Ectodermal cell (in vitro differentiated cells): Measurements from ENCODE around the gene LYST.

Source experiments
- H3K27ac ChIP-seq: 2 replicates; pipeline ENCODE4 v1.7.0; 2013; ENCODE audit warnings: mild to moderate bottlenecking, low read depth, low read length; ENCODE audit not compliant: insufficient read depth, poor library complexity, severe bottlenecking
- H3K27me3 ChIP-seq: 2 replicates; pipeline ENCODE4 v1.7.0; 2013; ENCODE audit warnings: mild to moderate bottlenecking, low read length; ENCODE audit not compliant: insufficient read depth, control insufficient read depth, poor library complexity, severe bottlenecking
- H3K36me3 ChIP-seq: one replicate; pipeline ENCODE4 v1.7.0; 2013; ENCODE audit warnings: low read length; ENCODE audit not compliant: control insufficient read depth, insufficient read depth
- H3K4me1 ChIP-seq: one replicate; pipeline ENCODE4 v1.7.0; 2013; ENCODE audit warnings: low read length; ENCODE audit not compliant: control insufficient read depth, insufficient read depth
- H3K4me3 ChIP-seq: 2 replicates; pipeline ENCODE4 v1.7.0; 2013; ENCODE audit warnings: low read depth, low read length, control low read depth; ENCODE audit not compliant: insufficient read depth
- H3K9me3 ChIP-seq: 2 replicates; pipeline ENCODE4 v1.7.0; 2013; ENCODE audit warnings: mild to moderate bottlenecking, low read length, moderate library complexity; ENCODE audit not compliant: control insufficient read depth
- WGBS, 2 experiments: methylation state at CpG; one replicate each; pipeline ENCODE4 v1.1.7; 2013; ENCODE audit warnings: missing lambda C conversion rate in 2 of 2; 5-methylcytosine and 5-hydroxymethylcytosine counted together

The LYST gene

DNA sequence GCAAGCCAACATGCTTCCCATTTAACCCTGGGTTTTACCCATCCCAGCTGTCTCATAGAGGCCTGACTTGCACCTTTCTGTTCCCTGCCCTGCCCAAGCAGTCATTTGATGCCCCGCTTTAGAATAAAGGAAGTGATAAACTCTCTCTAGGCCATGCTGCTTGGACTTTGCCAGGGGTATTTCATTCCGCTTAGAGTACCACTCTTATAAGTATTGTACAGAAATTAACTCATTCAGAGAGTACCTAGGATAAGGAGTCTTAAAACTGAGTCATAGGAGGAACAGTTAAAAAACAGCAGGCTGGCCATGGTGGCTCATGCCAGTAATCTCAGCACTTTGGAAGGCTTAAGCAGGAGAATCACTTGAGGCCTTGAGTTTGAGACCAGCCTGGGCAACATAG, 21.0 kb upstream of the LYST start:
- 97 to 100% methylated on average over 1 to 2 of the region's 2 CpGs for WGBS, 2 experiments
- Histone ChIP-seq H3K27ac (no peak overlapping the region), H3K9me3 (no peaks in the 10 kb centered on the region), H3K27me3 (no peaks in the 10 kb centered on the region), H3K4me1 (no peaks in the 10 kb centered on the region), H3K36me3 (no peaks in the 10 kb centered on the region), H3K4me3 (no peak overlapping the region)

DNA sequence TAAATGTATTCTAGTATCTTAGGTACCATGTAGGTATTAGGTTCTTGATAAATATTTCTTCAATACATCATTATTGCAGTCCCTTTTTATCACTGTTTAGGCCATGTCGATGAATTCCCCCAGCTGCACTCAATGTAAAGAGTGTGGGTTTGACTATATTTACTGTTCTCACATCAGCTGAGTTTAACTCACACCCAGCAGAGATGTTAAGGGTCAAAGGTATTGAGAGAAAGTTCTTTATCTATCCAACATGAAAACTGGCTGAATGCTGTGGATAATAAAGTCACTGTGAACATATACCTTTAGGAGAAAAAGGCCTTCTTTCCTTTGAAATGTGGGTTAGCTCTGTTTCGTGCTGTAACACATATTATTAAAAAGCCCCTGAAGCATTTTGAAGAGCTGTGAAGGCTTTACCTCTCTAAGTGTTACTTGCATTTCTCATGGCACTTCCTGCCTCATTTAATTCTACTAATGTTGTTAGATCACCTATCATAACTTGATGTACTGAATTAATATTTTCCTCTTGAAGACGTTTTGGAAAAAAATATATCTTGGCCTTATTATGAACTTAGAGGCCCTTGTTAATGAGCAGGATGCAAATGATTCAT, 19.1 kb upstream of the LYST start:
- Histone ChIP-seq H3K27me3 (no peaks in the 10 kb centered on the region), H3K4me1 (no peaks in the 10 kb centered on the region), H3K27ac (no peak overlapping the region), H3K4me3 (no peak overlapping the region), H3K9me3 (no peaks in the 10 kb centered on the region), H3K36me3 (no peaks in the 10 kb centered on the region)
- WGBS, 2 experiments = 91 to 96% methylated on average over 2 to 3 of the region's 3 CpGs

DNA sequence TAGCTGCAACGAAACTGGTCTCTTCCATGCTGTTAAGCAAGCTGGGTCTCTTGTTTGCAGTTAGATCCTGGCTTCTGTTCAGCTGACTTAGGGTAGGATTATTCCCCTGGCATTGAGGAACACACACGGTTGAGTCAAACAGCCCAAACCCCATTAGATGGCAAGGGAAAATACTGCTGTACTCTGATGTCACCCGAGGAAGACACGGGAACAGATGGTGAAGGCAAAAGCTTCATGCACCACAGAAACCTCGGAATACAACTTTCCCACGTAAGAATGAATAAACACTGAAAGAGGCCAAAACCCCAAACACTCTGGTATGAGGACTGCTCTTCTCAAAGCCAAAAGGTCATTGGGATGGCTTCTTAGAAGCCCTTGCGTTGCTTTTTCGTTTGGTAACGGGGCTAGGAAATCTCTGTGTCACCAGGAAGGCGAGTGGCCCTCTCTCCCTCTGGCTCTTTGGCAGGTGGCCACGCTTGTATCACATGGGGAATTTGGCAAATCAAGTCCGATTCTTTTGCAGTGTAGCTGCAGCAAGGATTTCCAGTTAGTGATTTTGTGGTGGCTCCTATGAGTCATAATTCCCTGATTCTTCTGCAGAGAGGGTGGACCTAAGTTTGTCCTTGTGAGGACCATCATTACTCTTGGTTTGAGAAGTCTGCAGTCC, 16.7 kb upstream of the LYST start:
- WGBS, 2 experiments = 91 to 92% methylated on average over 12 of the region's 12 CpGs
- H3K36me3 ChIP-seq = no peaks in the 10 kb centered on the region
- H3K4me1 ChIP-seq = no peaks in the 10 kb centered on the region
- H3K27ac ChIP-seq = no peak overlapping the region
- no peaks in the 10 kb centered on the region for H3K9me3 ChIP-seq
- no peaks in the 10 kb centered on the region for H3K27me3 ChIP-seq
- H3K4me3 ChIP-seq = no peak overlapping the region

GRCh38 chr1:235882816-235883215, 16.1 kb upstream of the LYST start:
- Histone ChIP-seq H3K27me3 (no peaks in the 10 kb centered on the region), H3K36me3 (no peaks in the 10 kb centered on the region), H3K4me3 (no peak overlapping the region), H3K9me3 (no peaks in the 10 kb centered on the region), H3K4me1 (no peaks in the 10 kb centered on the region), H3K27ac (no peak overlapping the region)
- 89 to 90% methylated on average over 6 of the region's 6 CpGs for WGBS, 2 experiments

- H3K27me3 ChIP-seq = no peaks in the 10 kb centered on the region
- H3K4me3 ChIP-seq = no peak overlapping the region
- H3K9me3 ChIP-seq = no peaks in the 10 kb centered on the region
- WGBS, 2 experiments = 88 to 91% methylated on average over 4 of the region's 5 CpGs
- no peaks in the 10 kb centered on the region for H3K4me1 ChIP-seq
- H3K36me3 ChIP-seq = no peaks in the 10 kb centered on the region
- H3K27ac ChIP-seq = no peak overlapping the region
Measured at GRCh38 chr1:235881930-235882700, 15.4 kb upstream of the LYST start.

- Histone ChIP-seq H3K36me3 (no peaks in the 10 kb centered on the region), H3K27ac (no peak overlapping the region), H3K4me3 (no peak overlapping the region), H3K27me3 (peaks cover 14% of the 10 kb centered on the region), H3K4me1 (no peaks in the 10 kb centered on the region), H3K9me3 (no peaks in the 10 kb centered on the region)
- 89 to 90% methylated on average over 6 of the region's 6 CpGs for WGBS, 2 experiments
Measured at GRCh38 chr1:235878082-235878811, 11.5 kb upstream of the LYST start.

DNA sequence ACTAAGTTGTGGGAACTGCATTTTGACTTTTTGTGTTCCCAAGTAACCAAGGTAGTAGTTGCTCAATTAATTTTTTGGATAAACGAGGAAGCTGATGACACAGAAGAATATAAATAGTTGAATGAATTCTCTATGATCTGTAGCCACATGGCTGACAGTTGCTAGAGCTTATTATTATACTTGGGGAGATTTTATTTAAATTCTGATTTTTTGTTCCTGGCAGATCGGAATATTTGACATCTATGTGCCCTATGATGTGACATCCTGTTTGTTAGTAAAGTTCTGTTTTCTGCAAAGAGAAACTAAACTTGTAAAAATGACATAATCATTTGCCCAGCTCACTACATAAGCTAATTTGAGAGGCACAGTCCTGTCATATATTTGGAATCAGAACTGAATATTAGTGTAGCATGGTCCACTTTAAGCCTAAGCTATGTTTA, 9.7 kb upstream of the LYST start:
- Histone ChIP-seq H3K4me3 (no peak overlapping the region), H3K4me1 (no peaks in the 10 kb centered on the region), H3K27me3 (peaks cover 14% of the 10 kb centered on the region), H3K27ac (no peak overlapping the region), H3K36me3 (no peaks in the 10 kb centered on the region), H3K9me3 (no peaks in the 10 kb centered on the region)
- WGBS, 2 experiments = 85 to 94% methylated on average over 2 of the region's 2 CpGs

DNA sequence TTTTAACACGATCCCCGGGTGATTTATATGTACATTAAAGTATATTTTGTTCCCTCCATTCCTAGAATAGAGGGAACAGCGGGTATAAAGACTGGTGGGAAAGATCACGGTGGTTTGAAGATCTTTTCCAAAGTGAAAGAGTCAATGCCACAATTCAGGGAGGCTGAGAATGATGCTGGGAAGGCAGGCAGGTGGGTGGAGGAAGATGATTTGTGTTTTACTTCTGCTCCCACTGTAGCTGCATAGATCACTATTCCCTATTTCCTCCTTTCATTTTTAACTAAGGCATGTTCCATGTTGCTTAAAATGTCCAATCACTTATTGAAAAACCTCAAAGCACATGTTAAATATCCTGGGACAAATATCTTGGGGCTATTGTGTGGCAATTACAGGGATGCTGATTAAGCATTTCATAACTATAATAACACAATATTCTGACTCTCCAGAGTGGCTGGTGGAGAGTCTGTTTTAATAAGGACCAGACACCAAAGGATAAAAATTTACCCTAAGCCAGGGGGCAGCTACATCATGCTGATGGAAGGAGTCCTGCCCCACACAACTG, 8.4 kb upstream of the LYST start:
- 82 to 85% methylated on average over 2 to 4 of the region's 4 CpGs for WGBS, 2 experiments

GRCh38 chr1:235874261-235874660, 7.6 kb upstream of the LYST start:
- Histone ChIP-seq H3K27me3 (peaks cover 14% of the 10 kb centered on the region), H3K4me3 (no peak overlapping the region), H3K36me3 (no peaks in the 10 kb centered on the region), H3K27ac (no peak overlapping the region), H3K4me1 (no peaks in the 10 kb centered on the region), H3K9me3 (no peaks in the 10 kb centered on the region)
- 87 to 91% methylated on average over 4 of the region's 4 CpGs for WGBS, 2 experiments

More for the DNA sequence above, 8.4 kb upstream of the LYST start:
- no peak overlapping the region for H3K4me3 ChIP-seq
- H3K9me3 ChIP-seq = no peaks in the 10 kb centered on the region
- peaks cover 14% of the 10 kb centered on the region for H3K27me3 ChIP-seq
- H3K4me1 ChIP-seq = no peaks in the 10 kb centered on the region
- no peak overlapping the region for H3K27ac ChIP-seq
- no peaks in the 10 kb centered on the region for H3K36me3 ChIP-seq
